ENCODE data around the gene RAD52. TPM values are rescaled to one million over a fixed set of nuclear protein-coding genes. Genes with fewer than 3 reads are reported as not detected.
A peak's percentile ranks its signal among the peaks of the same experiment; 100 is the strongest.

RAD52 gene
- polyA plus RNA-seq, 3 donors: 0.79 to 14.3 (median 1.1) TPM

- Mint-ChIP-seq H3K36me3 (peaks cover 91 to 100% of the 10 kb centered on the region in 2 donors), H3K4me3 (no peak overlapping the region), H3K4me1 (peaks cover 29% of the 10 kb centered on the region), H3K9me3 (no peaks in the 10 kb centered on the region), H3K27ac (peak overlapping the region in 4 of 7 donors; percentile 19 to 61 (median 38)), H3K27me3 (ENCODE audit: low read depth in 3 of 3) (peaks cover 0 to 3% (median 0%) of the 10 kb centered on the region in 3 donors)
- Histone ChIP-seq H3K4me3 (replicated peaks in 1 of 3; ENCODE audit: low read depth in 2 of 3, low read length in 3 of 3) (no peak overlapping the region), H3K36me3 (replicated peaks in 1 of 2; ENCODE audit: control insufficient read depth in 1 of 2, insufficient read depth in 2 of 2, low read length in 2 of 2) (peaks cover 94 to 100% of the 10 kb centered on the region in 2 donors), H3K79me2 (ENCODE audit: insufficient read depth, low read length) (peaks cover 4% of the 10 kb centered on the region), H3K27ac (ENCODE audit: low read depth in 1 of 2, low read length in 2 of 2) (peak overlapping the region in 1 of 2 donors; percentile 68), H3K9ac (ENCODE audit: insufficient read depth, low read length, poor library complexity, severe bottlenecking) (no peak overlapping the region), H3K27me3 (ENCODE audit: control insufficient read depth in 2 of 2, insufficient read depth in 2 of 2, low read length in 2 of 2) (no peaks in the 10 kb centered on the region), H2AFZ (ENCODE audit: insufficient read depth, low read depth, low read length, poor library complexity, severe bottlenecking) (no peak overlapping the region), H3K4me2 (replicated peaks; ENCODE audit: extremely low read depth, low read length, poor library complexity, severe bottlenecking) (no peak overlapping the region), H3K9me3 (replicated peaks in 1 of 2; ENCODE audit: control insufficient read depth in 1 of 2, insufficient read depth in 1 of 2, low read length in 2 of 2) (no peaks in the 10 kb centered on the region), H4K20me1 (ENCODE audit: insufficient read depth, low read length) (peaks cover 72% of the 10 kb centered on the region), H3K4me1 (ENCODE audit: control insufficient read depth in 1 of 2, insufficient read depth in 2 of 2, low read length in 2 of 2) (peaks cover 10 to 37% of the 10 kb centered on the region in 2 donors)
- intact Hi-C loops (cut with micrococcal nuclease): loop anchor here in 1 of 2 donors (10.0 kb wide), 1 partner anchor 191 kb away; no protein-coding TSS in a partner anchor
- peak in 1 of 3 donors; percentile 8 for DNase-seq
- 0% methylated on average over 1 of the region's 5 CpGs for WGBS (ENCODE audit: insufficient coverage)
- TF ChIP-seq CTCF (IDR thresholded peaks at IDR 0.05): no peak
These were observed 45.5 kb downstream of the RAD52 start for GRCh38 chr12:904010-904414.

GRCh38 chr12:903055-903454 lies 46.4 kb downstream of the RAD52 start:
- Histone ChIP-seq H3K9me3 (replicated peaks in 1 of 2; ENCODE audit: control insufficient read depth in 1 of 2, insufficient read depth in 1 of 2, low read length in 2 of 2) (no peaks in the 10 kb centered on the region), H3K9ac (ENCODE audit: insufficient read depth, low read length, poor library complexity, severe bottlenecking) (no peak overlapping the region), H2AFZ (ENCODE audit: insufficient read depth, low read depth, low read length, poor library complexity, severe bottlenecking) (no peak overlapping the region), H3K36me3 (replicated peaks in 1 of 2; ENCODE audit: control insufficient read depth in 1 of 2, insufficient read depth in 2 of 2, low read length in 2 of 2) (peaks cover 86 to 97% of the 10 kb centered on the region in 2 donors), H3K79me2 (ENCODE audit: insufficient read depth, low read length) (peaks cover 4% of the 10 kb centered on the region), H3K4me3 (replicated peaks in 1 of 3; ENCODE audit: low read depth in 2 of 3, low read length in 3 of 3) (no peak overlapping the region), H4K20me1 (ENCODE audit: insufficient read depth, low read length) (peaks cover 69% of the 10 kb centered on the region), H3K4me2 (replicated peaks; ENCODE audit: extremely low read depth, low read length, poor library complexity, severe bottlenecking) (no peak overlapping the region), H3K4me1 (ENCODE audit: control insufficient read depth in 1 of 2, insufficient read depth in 2 of 2, low read length in 2 of 2) (peaks cover 10 to 37% of the 10 kb centered on the region in 2 donors), H3K27me3 (ENCODE audit: control insufficient read depth in 2 of 2, insufficient read depth in 2 of 2, low read length in 2 of 2) (no peaks in the 10 kb centered on the region), H3K27ac (ENCODE audit: low read depth in 1 of 2, low read length in 2 of 2) (peak overlapping the region in 1 of 2 donors; percentile 68)
- no peak for DNase-seq
- intact Hi-C loops (cut with micrococcal nuclease): loop anchor here in 1 of 2 donors (10.0 kb wide), 1 partner anchor 192 kb away; no protein-coding TSS in a partner anchor
- H3K27me3 Mint-ChIP-seq (ENCODE audit: low read depth in 3 of 3): peaks cover 0 to 3% (median 0%) of the 10 kb centered on the region in 3 donors
- H3K4me3 Mint-ChIP-seq: no peak overlapping the region
- H3K27ac Mint-ChIP-seq: no peak overlapping the region
- 100% methylated on average over 3 of the region's 5 CpGs for WGBS (ENCODE audit: insufficient coverage)
- peaks cover 32% of the 10 kb centered on the region for H3K4me1 Mint-ChIP-seq
- no peak for TF ChIP-seq CTCF (IDR thresholded peaks at IDR 0.05)
- H3K36me3 Mint-ChIP-seq: peaks cover 85 to 98% of the 10 kb centered on the region in 2 donors
- H3K9me3 Mint-ChIP-seq: no peaks in the 10 kb centered on the region

Measured in CD14-positive monocyte (primary cell).